Fibroblast of mammary gland (primary cell): Measurements from ENCODE around the gene ARHGAP8.

ENCODE experiments used
- DNase-seq: peaks from one replicate; pipeline ENCODE4 v3.0.0-alpha.2; 2010; ENCODE audit warnings: low read depth
- H3K4me3 ChIP-seq: 2 replicates; pipeline ENCODE4 v1.5.1; 2011; ENCODE audit warnings: low read depth, mild to moderate bottlenecking, low read length, moderate library complexity; ENCODE audit not compliant: control insufficient read depth
- CTCF ChIP-seq: conservative IDR thresholded peaks from 2 replicates; pipeline ENCODE4 v1.5.1; 2011; ENCODE audit warnings: low read depth, low read length, inconsistent platforms; ENCODE audit not compliant: control insufficient read depth, insufficient read depth

ARHGAP8 gene

DNA sequence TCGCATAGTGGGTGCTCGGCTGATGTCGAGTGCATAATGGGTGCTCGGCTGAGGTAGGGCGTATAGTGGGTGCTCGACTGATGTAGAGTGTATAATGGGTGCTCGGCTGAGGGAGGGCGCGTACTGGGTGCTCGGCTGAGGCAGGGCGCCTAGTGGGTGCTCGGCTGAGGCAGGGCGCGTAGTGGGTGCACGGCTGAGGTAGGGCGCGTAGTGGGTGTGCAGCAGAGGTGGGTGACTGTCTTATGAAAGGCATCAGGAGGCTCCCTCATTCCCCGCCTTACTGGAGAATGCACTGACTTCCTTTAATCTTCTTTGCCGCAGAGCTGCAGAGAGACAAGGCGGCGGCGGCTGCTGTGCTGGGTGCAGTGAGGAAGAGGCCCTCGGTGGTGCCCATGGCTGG lies 33.8 kb downstream of the ARHGAP8 start:
- no peak for TF ChIP-seq CTCF
- no peak overlapping the region for H3K4me3 ChIP-seq
- no peak for DNase-seq

GRCh38 chr22:44786610-44787009 lies 34.2 kb downstream of the ARHGAP8 start:
- H3K4me3 ChIP-seq, result no peak overlapping the region
- no peak for TF ChIP-seq CTCF
- DNase-seq, result no peak

DNA sequence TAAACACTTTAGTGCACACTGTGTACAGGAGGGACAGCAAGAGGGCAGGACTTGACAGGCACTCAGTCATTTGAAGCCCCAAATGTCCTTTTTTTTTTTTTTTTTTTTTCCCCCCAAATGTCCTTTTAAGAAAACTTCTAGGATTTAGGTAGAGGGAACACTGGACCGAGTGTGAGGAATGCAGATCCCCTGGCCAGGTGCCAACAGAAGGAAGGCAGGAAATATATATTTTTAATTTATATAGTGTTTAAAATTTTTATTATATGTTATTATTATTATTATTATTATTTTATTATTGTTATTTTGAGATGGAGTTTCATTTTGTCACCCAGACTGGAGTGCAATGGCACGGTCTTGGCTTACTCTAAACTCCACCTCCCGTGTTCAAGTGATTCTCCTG lies 35.5 kb downstream of the ARHGAP8 start:
- no peak overlapping the region for H3K4me3 ChIP-seq
- no peak for DNase-seq
- no peak for TF ChIP-seq CTCF

DNA sequence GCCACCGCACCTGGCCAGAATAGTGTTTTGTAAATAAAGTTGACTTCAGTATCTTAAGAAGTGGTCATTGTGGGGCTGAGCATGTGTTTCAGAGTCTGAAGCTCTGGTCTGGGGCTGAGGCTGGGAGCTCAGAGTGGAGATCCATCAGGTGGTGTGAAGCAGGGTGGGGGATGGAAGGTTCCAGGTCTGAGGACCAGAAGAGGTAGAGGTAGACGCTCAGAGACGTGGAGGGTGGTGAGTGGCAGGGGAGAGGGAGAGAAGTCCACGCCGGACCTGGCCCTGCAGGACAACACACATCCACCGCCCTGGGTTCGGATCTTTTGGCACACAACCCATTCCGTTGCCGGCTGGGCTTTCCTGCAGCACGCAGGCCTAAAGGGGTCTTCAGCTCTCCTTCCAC lies 40.7 kb downstream of the ARHGAP8 start:
- H3K4me3 ChIP-seq, result no peak overlapping the region
- TF ChIP-seq CTCF, result no peak
- DNase-seq, result no peak

- DNase-seq, result no peak
- no peak for TF ChIP-seq CTCF
- H3K4me3 ChIP-seq, result no peak overlapping the region
Observed at GRCh38 chr22:44793506-44794172, 41.3 kb downstream of the ARHGAP8 start.

- no peak for TF ChIP-seq CTCF
- DNase-seq, result no peak
- no peak overlapping the region for H3K4me3 ChIP-seq
Observed at GRCh38 chr22:44795701-44796630, 43.6 kb downstream of the ARHGAP8 start.
